GM12801 (cell line): ENCODE data around the gene CTTNBP2.

Experiments
- CTCF ChIP-seq: IDR thresholded peaks from one replicate; pipeline ENCODE4 v1.5.1; 2011; ENCODE audit warnings: control low read depth; ENCODE audit not compliant: insufficient read length; ENCODE audit errors: extremely low read depth

The CTTNBP2 gene

GRCh38 chr7:117870448-117871130 is 2.7 kb downstream of the CTTNBP2 start:
- no peak for TF ChIP-seq CTCF

GRCh38 chr7:117869374-117869773 is 3.9 kb downstream of the CTTNBP2 start:
- no peak for TF ChIP-seq CTCF

- no peak for TF ChIP-seq CTCF
These were observed 9.6 kb downstream of the CTTNBP2 start for GRCh38 chr7:117863618-117864017.

GRCh38 chr7:117862378-117862777 is 10.9 kb downstream of the CTTNBP2 start:
- TF ChIP-seq CTCF, result no peak

GRCh38 chr7:117859246-117859812 is 13.9 kb downstream of the CTTNBP2 start:
- TF ChIP-seq CTCF, result no peak

- TF ChIP-seq CTCF, result no peak
These were observed 14.5 kb downstream of the CTTNBP2 start for GRCh38 chr7:117858712-117859111.

- no peak for TF ChIP-seq CTCF
These were observed 15.5 kb downstream of the CTTNBP2 start for GRCh38 chr7:117857718-117858117.

GRCh38 chr7:117856196-117856595 is 17.0 kb downstream of the CTTNBP2 start:
- no peak for TF ChIP-seq CTCF
